HG02970 (cell line): Measurements from ENCODE around the gene SNAP25.

Experiments
- ATAC-seq: cut with Tn5 transposase; IDR thresholded peaks from one replicate; pipeline ENCODE4 v1.9.1; 2021; ENCODE audit warnings: mild to moderate bottlenecking, moderate library complexity, moderate number of reproducible peaks; ENCODE audit not compliant: unreplicated experiment, low FRiP score

Gene SNAP25

DNA sequence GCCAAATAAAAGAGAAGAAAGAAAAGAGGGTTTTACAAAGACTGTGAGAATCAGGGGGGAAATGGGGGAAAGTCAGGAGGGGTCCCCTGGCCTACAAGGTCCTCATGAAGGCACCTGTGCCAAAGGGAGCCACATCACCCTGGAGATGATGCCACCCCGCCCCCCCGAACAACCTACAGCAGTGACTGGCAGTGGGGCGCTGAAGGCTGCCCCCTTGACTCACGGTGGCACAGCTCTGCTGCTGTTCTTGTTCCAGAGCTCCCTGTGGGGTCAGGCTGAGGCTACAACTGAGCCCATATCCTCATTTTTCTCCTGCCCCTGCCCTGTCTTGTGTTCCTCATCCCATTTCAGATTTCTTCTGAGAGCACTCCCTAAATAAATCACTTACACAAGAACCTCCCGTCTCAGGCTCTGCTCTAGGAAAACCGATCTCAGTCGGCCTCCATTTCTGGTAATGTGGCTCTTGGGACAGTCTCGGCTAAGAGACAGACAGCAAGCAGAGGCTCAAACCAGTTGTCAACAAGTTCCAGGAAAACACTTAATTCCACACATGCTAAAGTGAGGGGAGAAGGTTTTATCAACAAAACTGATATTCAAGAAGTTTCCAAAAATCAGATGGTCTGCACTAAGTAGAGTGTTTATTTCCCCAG lies 105.7 kb downstream of the SNAP25 start:
- no peak for ATAC-seq

DNA sequence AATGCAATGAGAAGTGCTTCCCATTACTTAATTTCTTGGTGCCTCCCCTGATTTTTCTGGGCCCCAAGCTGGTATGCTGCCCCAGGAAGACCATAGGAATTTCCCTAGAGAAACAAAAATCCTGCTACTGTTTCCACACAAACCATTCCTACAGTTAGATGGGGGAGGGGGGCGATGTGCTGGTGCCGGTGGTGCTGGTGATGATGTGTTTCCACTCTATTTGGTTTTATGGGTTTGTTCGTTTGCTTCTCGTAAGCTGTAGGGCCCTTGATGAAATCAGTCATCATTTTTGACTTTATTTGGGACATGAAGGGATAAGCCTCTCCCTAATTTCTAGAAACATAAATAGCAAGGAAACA lies 110.2 kb downstream of the SNAP25 start:
- ATAC-seq: no peak

DNA sequence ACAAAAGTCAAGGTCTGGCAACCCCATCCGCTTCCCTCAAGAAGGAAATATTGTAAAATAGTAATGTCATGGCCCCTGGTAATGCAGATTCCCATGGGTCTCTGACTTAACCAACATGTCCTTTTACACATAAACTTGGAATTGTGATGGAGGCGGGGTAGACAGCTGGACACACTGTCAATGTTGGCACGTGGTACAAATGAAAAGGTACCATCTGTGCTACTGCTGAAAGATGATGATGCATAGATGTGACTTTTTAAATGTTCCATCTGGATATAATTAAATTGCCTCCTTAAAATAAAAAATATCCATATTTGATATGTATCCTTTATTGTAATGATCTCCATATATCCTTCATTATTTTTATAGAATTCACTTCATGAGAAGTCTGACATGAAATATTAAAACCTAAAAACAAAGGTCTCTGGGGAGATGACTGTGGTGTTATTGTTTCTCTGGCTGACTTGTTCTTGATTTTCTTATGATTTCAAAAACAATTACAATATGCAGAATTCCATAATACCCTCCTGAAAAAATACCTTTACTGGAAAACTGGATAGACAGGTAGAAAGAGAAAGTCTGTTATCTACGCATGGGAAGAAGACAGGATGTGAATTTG lies 110.9 kb downstream of the SNAP25 start:
- ATAC-seq: no peak

- ATAC-seq: no peak
Observed at GRCh38 chr20:10330071-10330470, 111.4 kb downstream of the SNAP25 start.

GRCh38 chr20:10332656-10333415 lies 114.2 kb downstream of the SNAP25 start:
- no peak for ATAC-seq

DNA sequence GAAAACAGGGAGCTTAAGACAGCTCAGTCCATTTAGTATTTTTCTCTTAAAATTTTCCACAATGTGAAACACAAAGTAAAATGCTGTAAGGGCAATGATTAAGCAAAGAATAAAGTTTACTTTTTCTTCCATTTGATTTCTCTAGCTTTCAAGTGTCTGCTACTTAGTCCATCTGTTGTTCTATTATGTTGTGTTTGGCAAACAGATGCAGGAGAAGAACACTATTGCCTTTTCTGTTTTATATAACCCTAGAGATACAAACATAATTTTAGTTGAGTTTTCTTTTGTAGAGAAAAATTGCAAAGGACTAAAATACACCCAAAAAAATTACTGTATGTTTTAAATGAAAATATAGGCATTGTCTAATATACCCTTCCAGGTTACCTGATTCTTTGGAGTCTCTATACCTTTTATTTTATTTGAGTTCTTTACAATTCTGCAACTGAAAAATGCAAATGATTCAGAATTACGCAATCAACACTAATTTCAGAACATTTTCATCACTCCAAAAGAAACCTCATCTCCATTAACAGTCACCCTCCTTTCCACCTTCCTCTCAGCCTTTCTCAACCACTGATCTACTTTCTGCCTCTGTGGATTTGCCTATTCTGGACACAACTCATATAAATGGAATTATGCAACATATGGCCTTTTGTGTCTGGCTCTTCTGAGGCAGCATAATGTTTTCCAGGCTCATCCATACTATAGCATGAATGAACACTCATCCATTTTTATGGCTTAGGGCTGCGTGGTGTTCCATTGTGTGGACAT lies 118.5 kb downstream of the SNAP25 start:
- no peak for ATAC-seq

DNA sequence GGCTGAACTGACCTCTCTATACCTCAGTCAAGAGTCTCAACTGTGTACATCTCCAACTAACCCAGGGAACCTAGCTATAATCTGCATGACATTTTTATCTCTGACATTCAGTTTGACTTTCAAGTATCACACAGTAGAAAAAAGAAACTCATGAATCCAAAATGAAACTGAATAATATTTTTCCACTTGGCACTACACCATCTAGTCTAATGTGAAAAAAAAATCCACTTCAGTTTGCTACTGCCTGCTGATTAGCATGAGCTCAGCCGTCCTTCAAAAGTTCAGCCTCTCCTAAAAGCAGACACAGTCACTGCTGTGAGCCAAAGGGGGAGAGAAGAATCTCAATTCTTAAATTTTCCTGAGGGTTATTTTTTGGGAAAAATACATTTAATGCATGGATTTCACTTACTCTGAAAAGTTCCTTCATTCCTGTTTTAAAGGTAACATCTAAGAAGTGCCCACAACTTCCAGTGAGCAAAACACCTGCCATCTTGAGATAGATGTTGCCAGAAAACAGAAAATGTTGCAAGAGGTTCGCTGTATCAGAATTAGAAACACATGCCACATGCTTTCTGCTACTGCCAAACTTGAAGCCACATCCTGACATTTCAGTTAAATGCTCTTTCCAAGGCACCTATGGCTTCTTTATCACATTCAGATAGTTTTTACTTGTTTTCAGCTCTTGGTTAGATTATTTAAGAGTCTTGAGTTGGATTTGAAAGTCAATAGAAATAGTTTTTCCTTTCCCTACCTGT lies 120.0 kb downstream of the SNAP25 start:
- no peak for ATAC-seq

- no peak for ATAC-seq
Observed at GRCh38 chr20:10339609-10340008, 121.0 kb downstream of the SNAP25 start.

DNA sequence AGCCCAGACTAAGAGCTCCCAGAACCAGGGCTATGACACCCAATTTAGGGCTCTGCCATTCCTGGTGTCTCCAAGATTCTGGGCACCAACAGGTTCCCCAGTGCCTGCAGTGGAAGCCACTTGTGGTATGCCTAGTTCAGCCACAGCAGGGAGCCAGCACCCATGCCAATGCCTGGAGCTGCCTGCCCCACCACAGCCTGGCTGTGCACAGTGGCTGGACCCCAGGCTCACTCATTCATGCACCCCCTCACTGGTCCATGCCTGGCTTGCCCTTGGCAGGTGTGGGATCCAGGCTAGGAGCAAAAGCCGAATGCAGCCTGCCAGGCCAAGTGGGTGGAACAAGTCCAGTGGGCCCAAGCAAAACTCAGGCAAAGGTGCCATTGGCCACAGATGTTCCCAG lies 123.5 kb downstream of the SNAP25 start:
- ATAC-seq: no peak

GRCh38 chr20:10344953-10345352 lies 126.3 kb downstream of the SNAP25 start:
- no peak for ATAC-seq

GRCh38 chr20:10347086-10347880 lies 128.7 kb downstream of the SNAP25 start:
- ATAC-seq: no peak

- no peak for ATAC-seq
Observed at GRCh38 chr20:10349118-10349517, 130.5 kb downstream of the SNAP25 start.

GRCh38 chr20:10350188-10350842 lies 131.7 kb downstream of the SNAP25 start:
- no peak for ATAC-seq

GRCh38 chr20:10352934-10353824 lies 134.5 kb downstream of the SNAP25 start:
- ATAC-seq: no peak

- no peak for ATAC-seq
Observed at GRCh38 chr20:10356628-10357027, 138.0 kb downstream of the SNAP25 start.
